ENCODE results near the gene LTB.

LTB gene

GRCh38 chr6:31586599-31587281 lies 4.5 kb upstream of the LTB start:
- peaks cover 43% of the 10 kb centered on the region for H3K4me1 Mint-ChIP-seq
- no peaks in the 10 kb centered on the region for H3K9me3 Mint-ChIP-seq
- DNase-seq (ENCODE audit: low spot score in 2 of 2) (peak; percentile 44 to 51), ATAC-seq (ENCODE audit: low read depth) (peak; percentile 78)
- peaks cover 12% of the 10 kb centered on the region for H3K36me3 Mint-ChIP-seq
- H3K4me3 Mint-ChIP-seq: peak overlapping the region; percentile 73
- no peaks in the 10 kb centered on the region for H3K27me3 Mint-ChIP-seq
- peak overlapping the region; percentile 86 for H3K27ac Mint-ChIP-seq

- ATAC-seq (ENCODE audit: low read depth): peak; percentile 1
- Mint-ChIP-seq H3K4me3 (peak within 1 kb of the TSS; percentile 73), H3K36me3 (peaks cover 18% of the 10 kb centered on the region), H3K9me3 (no peaks in the 10 kb centered on the region), H3K4me1 (peaks cover 43% of the 10 kb centered on the region), H3K27me3 (no peaks in the 10 kb centered on the region), H3K27ac (peak within 1 kb of the TSS; percentile 86)
- no peak for DNase-seq (ENCODE audit: low spot score in 2 of 2)
Measured at GRCh38 chr6:31586008-31586407, 3.8 kb upstream of the LTB start, which contains the start of gene LST1. LST1 (plus strand) TSS chr6:31586277; CDS start chr6:31587300, 1,023 bp downstream.

- peak overlapping the region; percentile 86 for H3K27ac Mint-ChIP-seq
- H3K9me3 Mint-ChIP-seq: no peaks in the 10 kb centered on the region
- ATAC-seq (ENCODE audit: low read depth) (no peak), DNase-seq (ENCODE audit: low spot score in 2 of 2) (no peak)
- peaks cover 41% of the 10 kb centered on the region for H3K4me1 Mint-ChIP-seq
- peaks cover 22% of the 10 kb centered on the region for H3K36me3 Mint-ChIP-seq
- H3K27me3 Mint-ChIP-seq: no peaks in the 10 kb centered on the region
- peak overlapping the region; percentile 73 for H3K4me3 Mint-ChIP-seq
Measured at GRCh38 chr6:31585491-31585890, 3.3 kb upstream of the LTB start.

GRCh38 chr6:31581434-31582229 lies 592 bp downstream of the LTB start:
- DNase-seq (ENCODE audit: low spot score in 2 of 2): peak in 1 of 2 donors; percentile 27
- H3K27ac Mint-ChIP-seq: peak overlapping the region; percentile 94
- H3K9me3 Mint-ChIP-seq: no peaks in the 10 kb centered on the region
- H3K4me1 Mint-ChIP-seq: peaks cover 37% of the 10 kb centered on the region
- peaks cover 18% of the 10 kb centered on the region for H3K36me3 Mint-ChIP-seq
- no peak for ATAC-seq (ENCODE audit: low read depth)
- H3K4me3 Mint-ChIP-seq: peak overlapping the region; percentile 97
- H3K27me3 Mint-ChIP-seq: no peaks in the 10 kb centered on the region

- Mint-ChIP-seq H3K4me3 (peak overlapping the region; percentile 97), H3K27me3 (no peaks in the 10 kb centered on the region), H3K9me3 (no peaks in the 10 kb centered on the region), H3K36me3 (peaks cover 21% of the 10 kb centered on the region), H3K4me1 (peaks cover 40% of the 10 kb centered on the region), H3K27ac (peak overlapping the region; percentile 94)
- ATAC-seq (ENCODE audit: low read depth) (peak; percentile 69), DNase-seq (ENCODE audit: low spot score in 2 of 2) (peak; percentile 87 to 92)
Measured at GRCh38 chr6:31580807-31581433, 1.3 kb downstream of the LTB start.

GRCh38 chr6:31580438-31580740 lies 1.8 kb downstream of the LTB start:
- no peak for DNase-seq (ENCODE audit: low spot score in 2 of 2)
- no peak for ATAC-seq (ENCODE audit: low read depth)
- Mint-ChIP-seq H3K27me3 (no peaks in the 10 kb centered on the region), H3K27ac (peak overlapping the region; percentile 94), H3K36me3 (peaks cover 23% of the 10 kb centered on the region), H3K4me3 (peak overlapping the region; percentile 97), H3K9me3 (no peaks in the 10 kb centered on the region), H3K4me1 (peaks cover 39% of the 10 kb centered on the region)

- ATAC-seq (ENCODE audit: low read depth): no peak
- H3K36me3 Mint-ChIP-seq: peaks cover 23% of the 10 kb centered on the region
Measured at GRCh38 chr6:31579546-31580437, 2.4 kb downstream of the LTB start.

GRCh38 chr6:31579119-31579505 lies 3.1 kb downstream of the LTB start:
- Mint-ChIP-seq H3K36me3 (peaks cover 23% of the 10 kb centered on the region), H3K4me1 (peaks cover 45% of the 10 kb centered on the region), H3K4me3 (peak overlapping the region; percentile 97), H3K9me3 (no peaks in the 10 kb centered on the region), H3K27me3 (no peaks in the 10 kb centered on the region), H3K27ac (peak overlapping the region; percentile 94)
- ATAC-seq (ENCODE audit: low read depth) (no peak), DNase-seq (ENCODE audit: low spot score in 2 of 2) (no peak)

More at GRCh38 chr6:31579546-31580437, 2.4 kb downstream of the LTB start:
- Mint-ChIP-seq H3K4me1 (peaks cover 41% of the 10 kb centered on the region), H3K27me3 (no peaks in the 10 kb centered on the region), H3K27ac (peak overlapping the region; percentile 94), H3K4me3 (peak overlapping the region; percentile 97), H3K9me3 (no peaks in the 10 kb centered on the region)
- no peak for DNase-seq (ENCODE audit: low spot score in 2 of 2)

GRCh38 chr6:31578184-31579118 lies 3.8 kb downstream of the LTB start:
- H3K27ac Mint-ChIP-seq: peak overlapping the region; percentile 94
- no peaks in the 10 kb centered on the region for H3K27me3 Mint-ChIP-seq
- ATAC-seq (ENCODE audit: low read depth) (no peak), DNase-seq (ENCODE audit: low spot score in 2 of 2) (no peak)
- H3K36me3 Mint-ChIP-seq: peaks cover 23% of the 10 kb centered on the region
- H3K4me3 Mint-ChIP-seq: peak overlapping the region; percentile 97
- peaks cover 52% of the 10 kb centered on the region for H3K4me1 Mint-ChIP-seq
- H3K9me3 Mint-ChIP-seq: no peaks in the 10 kb centered on the region

GRCh38 chr6:31577579-31577966 lies 4.7 kb downstream of the LTB start:
- peak overlapping the region; percentile 88 for H3K4me3 Mint-ChIP-seq
- no peaks in the 10 kb centered on the region for H3K27me3 Mint-ChIP-seq
- no peak overlapping the region for H3K27ac Mint-ChIP-seq
- H3K4me1 Mint-ChIP-seq: peaks cover 55% of the 10 kb centered on the region
- H3K36me3 Mint-ChIP-seq: peaks cover 23% of the 10 kb centered on the region
- DNase-seq (ENCODE audit: low spot score in 2 of 2): no peak
- H3K9me3 Mint-ChIP-seq: no peaks in the 10 kb centered on the region
- no peak for ATAC-seq (ENCODE audit: low read depth)

GRCh38 chr6:31576897-31577578 lies 5.2 kb downstream of the LTB start:
- H3K27ac Mint-ChIP-seq: peak overlapping the region; percentile 95
- DNase-seq (ENCODE audit: low spot score in 2 of 2): no peak
- peak overlapping the region; percentile 88 for H3K4me3 Mint-ChIP-seq
- no peaks in the 10 kb centered on the region for H3K9me3 Mint-ChIP-seq
- peaks cover 23% of the 10 kb centered on the region for H3K36me3 Mint-ChIP-seq
- ATAC-seq (ENCODE audit: low read depth): no peak
- H3K27me3 Mint-ChIP-seq: no peaks in the 10 kb centered on the region
- peaks cover 55% of the 10 kb centered on the region for H3K4me1 Mint-ChIP-seq

- Mint-ChIP-seq H3K27ac (peak overlapping the region; percentile 95), H3K4me3 (peak overlapping the region; percentile 88), H3K4me1 (peaks cover 62% of the 10 kb centered on the region), H3K9me3 (no peaks in the 10 kb centered on the region), H3K27me3 (no peaks in the 10 kb centered on the region), H3K36me3 (peaks cover 16% of the 10 kb centered on the region)
- peak in 1 of 2 donors; percentile 30 for DNase-seq (ENCODE audit: low spot score in 2 of 2)
- ATAC-seq (ENCODE audit: low read depth): peak; percentile 12
Measured at GRCh38 chr6:31575952-31576685, 6.1 kb downstream of the LTB start.

Measured in memory B cell (primary cell).